GM23248 (cell line): ENCODE measurements around the gene ASH1L. TPM values are rescaled to one million over a fixed set of nuclear protein-coding genes. Genes with fewer than 3 reads are reported as not detected.
A peak's percentile ranks its signal among the peaks of the same experiment; 100 is the strongest.
"Not testable (repeated sequence)": the region's sequence is repeated elsewhere in the genome, so short reads cannot be mapped to it uniquely, and the experiment has no call there.

ENCODE experiments used
- DNase-seq: peaks from one replicate; pipeline ENCODE4 v3.0.0-alpha.2; 2015
- H2AFZ ChIP-seq: fragments of 200-600 bp; sonication (generic); 2 replicates; pipeline ENCODE4 v1.6.1; 2016; ENCODE audit warnings: antibody characterized with exemption
- H3F3A ChIP-seq: fragments of 200-600 bp; sonication (generic); 2 replicates; pipeline ENCODE4 v1.6.1; 2016; ENCODE audit warnings: mild to moderate bottlenecking, antibody characterized with exemption, mixed run types; ENCODE audit not compliant: insufficient read depth
- H3K27ac ChIP-seq: fragments of 200-600 bp; sonication (generic); 2 replicates; pipeline ENCODE4 v1.5.1; 2016; ENCODE audit warnings: mild to moderate bottlenecking
- H3K27me3 ChIP-seq: fragments of 200-600 bp; sonication (generic); replicated peaks from 2 replicates; pipeline ENCODE4 v1.6.1; 2016; ENCODE audit warnings: mild to moderate bottlenecking; ENCODE audit not compliant: insufficient read depth
- H3K36me3 ChIP-seq: fragments of 200-600 bp; sonication (generic); 2 replicates; pipeline ENCODE4 v1.6.1; 2016; ENCODE audit warnings: low read depth, mild to moderate bottlenecking
- H3K4me1 ChIP-seq: fragments of 200-600 bp; sonication (generic); 2 replicates; pipeline ENCODE4 v1.6.1; 2016; ENCODE audit warnings: mild to moderate bottlenecking; ENCODE audit not compliant: insufficient read depth
- H3K4me2 ChIP-seq: fragments of 200-600 bp; sonication (generic); one replicate; pipeline ENCODE4 v1.6.1; 2016; ENCODE audit warnings: mild to moderate bottlenecking; ENCODE audit not compliant: unreplicated experiment
- H3K4me3 ChIP-seq: fragments of 200-600 bp; sonication (generic); 2 replicates; pipeline ENCODE4 v1.5.1; 2016; ENCODE audit warnings: mild to moderate bottlenecking
- H3K79me2 ChIP-seq: fragments of 200-600 bp; sonication (generic); 2 replicates; pipeline ENCODE4 v1.6.1; 2016; ENCODE audit warnings: mild to moderate bottlenecking; ENCODE audit not compliant: insufficient read depth
- H3K9ac ChIP-seq: fragments of 200-600 bp; sonication (generic); 2 replicates; pipeline ENCODE4 v1.6.1; 2016; ENCODE audit warnings: mild to moderate bottlenecking
- H3K9me2 ChIP-seq: fragments of 200-600 bp; sonication (generic); 2 replicates; pipeline ENCODE4 v1.6.1; 2016; ENCODE audit warnings: mixed run types, mild to moderate bottlenecking, moderate library complexity; ENCODE audit not compliant: insufficient read depth
- H3K9me3 ChIP-seq: fragments of 200-600 bp; sonication (generic); one replicate; pipeline ENCODE4 v1.6.1; 2017; ENCODE audit warnings: low read depth
- H4K20me1 ChIP-seq: fragments of 200-600 bp; sonication (generic); 2 replicates; pipeline ENCODE4 v1.6.0; 2016; ENCODE audit not compliant: insufficient read depth
- EZH2 ChIP-seq: fragments of 200-600 bp; sonication (generic); IDR thresholded peaks from 2 replicates; pipeline ENCODE4 v1.6.1; 2018; ENCODE audit warnings: antibody characterized with exemption, mild to moderate bottlenecking; ENCODE audit not compliant: insufficient read depth, poor library complexity, severe bottlenecking
- EZH2phosphoT487 ChIP-seq: fragments of 200-600 bp; sonication (generic); IDR thresholded peaks from 2 replicates; pipeline ENCODE4 v1.6.1; 2018; ENCODE audit warnings: antibody characterized with exemption, moderate library complexity, mild to moderate bottlenecking, low read depth; ENCODE audit not compliant: insufficient read depth
- WGBS, 2 experiments: methylation state at CpG; one replicate each; pipeline ENCODE4 v1.1.6; 2015 to 2017; ENCODE audit warnings: low lambda C conversion rate in 2 of 2, low coverage in 1 of 2; ENCODE audit errors: missing lambda C conversion rate in 2 of 2; 5-methylcytosine and 5-hydroxymethylcytosine counted together
- in situ Hi-C: fragments of 300-500 bp; cut with MboI; formaldehyde crosslinking; loops from 2 replicates; pipeline ENCODE4 v1.15.0; 2020
- polyA plus RNA-seq: library from polyadenylated mRNA; unstranded; fragments of >200 nt; fragmentation: Nextera tagmentation; extraction: Ambion mirVana; gene quantifications from 2 replicates; pipeline ENCODE4 v1.2.1, GENCODE V29; 2016
- total RNA-seq: library from RNA; depleted of rRNA; stranded (reverse); fragments of >200 nt; shearing (Covaris generic); gene quantifications from 2 replicates; pipeline ENCODE4 v1.2.3, GENCODE V29; 2014

Gene ASH1L
- total and polyA plus RNA-seq, 2 experiments from 2014 or later = 15.2 to 18.2 TPM

GRCh38 chr1:155504207-155504606 is 58.4 kb downstream of the ASH1L start:
- Histone ChIP-seq H3K27me3 (no peaks in the 10 kb centered on the region), H3K4me2 (no peak overlapping the region), H2AFZ (no peak overlapping the region), H3K79me2 (peaks cover 100% of the 10 kb centered on the region), H3K9me3 (no peaks in the 10 kb centered on the region), H3K4me1 (peaks cover 4% of the 10 kb centered on the region; the same call in 1 of the 2 replicates), H3K4me3 (no peak overlapping the region), H3K9me2 (no peaks in the 10 kb centered on the region), H3K27ac (no peak overlapping the region), H3F3A (peaks cover 15% of the 10 kb centered on the region), H4K20me1 (peaks cover 11% of the 10 kb centered on the region), H3K36me3 (no peaks in the 10 kb centered on the region), H3K9ac (no peak overlapping the region)
- in situ Hi-C loops = no loop called here
- WGBS, 2 experiments = 60 to 67% methylated on average over 5 of the region's 5 CpGs
- TF ChIP-seq EZH2phosphoT487 (no peak), EZH2 (no peak)
- peak; percentile 53 for DNase-seq

DNA sequence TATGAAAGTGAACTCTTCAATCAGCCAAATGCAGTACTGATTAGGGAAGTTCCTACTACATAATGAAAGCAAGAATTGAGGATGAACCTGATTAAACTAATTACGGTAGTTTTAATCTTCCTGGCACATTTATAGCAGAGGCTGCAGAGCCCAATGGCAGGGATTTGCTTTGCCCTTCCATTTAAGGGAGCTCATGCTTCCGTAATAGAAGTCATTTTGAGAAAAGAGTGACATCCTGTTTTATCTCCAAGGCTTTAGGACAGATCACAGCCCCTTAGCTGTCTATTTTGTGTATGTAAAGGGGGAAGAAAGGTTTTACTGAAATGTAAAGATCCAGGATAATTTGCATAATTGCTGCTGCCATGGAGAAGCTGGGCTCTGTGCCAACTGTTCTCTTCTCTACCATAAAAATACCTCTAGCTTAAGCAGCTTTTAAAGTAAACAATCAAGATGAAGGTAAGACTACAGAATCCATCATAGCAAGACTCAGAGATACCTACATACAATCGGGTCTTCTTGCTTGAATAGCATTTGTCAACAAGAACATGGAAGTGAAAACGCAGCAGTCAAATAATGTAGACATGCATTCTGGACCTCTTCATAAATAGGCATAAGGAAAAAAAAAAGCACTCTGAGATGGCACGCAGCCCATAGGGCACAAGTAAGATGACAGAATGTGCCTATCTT is 62.5 kb downstream of the ASH1L start:
- Histone ChIP-seq H3K4me3 (no peak overlapping the region), H3K79me2 (peaks cover 100% of the 10 kb centered on the region), H3F3A (peaks cover 19% of the 10 kb centered on the region), H2AFZ (no peak overlapping the region), H3K9me2 (no peaks in the 10 kb centered on the region), H3K27ac (peak overlapping the region; percentile 37), H3K4me2 (peak overlapping the region; percentile 1), H4K20me1 (peaks cover 11% of the 10 kb centered on the region), H3K4me1 (peaks cover 8% of the 10 kb centered on the region), H3K27me3 (no peaks in the 10 kb centered on the region), H3K9ac (no peak overlapping the region), H3K9me3 (no peaks in the 10 kb centered on the region), H3K36me3 (no peaks in the 10 kb centered on the region)
- in situ Hi-C loops = no loop called here
- no peak for TF ChIP-seq EZH2
- no peak for TF ChIP-seq EZH2phosphoT487
- WGBS, 2 experiments = 77 to 84% methylated on average over 5 of the region's 5 CpGs
- peak; percentile 9 for DNase-seq

DNA sequence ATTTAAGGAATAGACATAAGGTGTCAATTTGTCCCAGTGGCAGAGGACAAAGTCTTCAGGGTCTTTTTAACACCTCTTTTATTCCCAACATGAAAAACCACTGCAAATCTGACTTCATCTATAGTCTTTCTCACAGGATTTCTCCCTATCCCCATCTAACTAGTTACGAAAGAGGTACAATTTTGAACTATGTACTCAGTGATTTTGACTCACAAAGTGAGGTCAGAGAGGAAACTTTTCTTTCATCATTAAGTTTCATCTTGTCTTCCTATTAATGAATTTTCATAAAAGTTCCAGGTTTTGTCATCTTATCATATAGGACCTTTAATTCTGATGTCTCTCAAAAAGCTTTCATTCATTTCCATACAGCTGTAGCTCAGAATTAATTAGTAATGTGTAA is 63.3 kb downstream of the ASH1L start:
- H4K20me1 ChIP-seq = peaks cover 7% of the 10 kb centered on the region
- no peak overlapping the region for H2AFZ ChIP-seq
- H3K4me3 ChIP-seq = no peak overlapping the region
- no peaks in the 10 kb centered on the region for H3K36me3 ChIP-seq
- peak overlapping the region; percentile 1 for H3K4me2 ChIP-seq
- peak; percentile 70 for DNase-seq
- H3K27ac ChIP-seq = peak overlapping the region; percentile 37
- in situ Hi-C loops = no loop called here
- H3K9me2 ChIP-seq = no peaks in the 10 kb centered on the region
- WGBS, 2 experiments = 85 to 95% methylated on average over 1 of the region's 1 CpG
- no peak for TF ChIP-seq EZH2
- no peak for TF ChIP-seq EZH2phosphoT487
- no peak overlapping the region for H3K9ac ChIP-seq
- peaks cover 8% of the 10 kb centered on the region for H3K4me1 ChIP-seq
- H3K27me3 ChIP-seq = no peaks in the 10 kb centered on the region
- H3K79me2 ChIP-seq = peaks cover 100% of the 10 kb centered on the region
- H3K9me3 ChIP-seq = no peaks in the 10 kb centered on the region
- H3F3A ChIP-seq = peaks cover 19% of the 10 kb centered on the region

GRCh38 chr1:155493595-155493994 is 69.0 kb downstream of the ASH1L start:
- H3K9me3 ChIP-seq, H3K4me1 ChIP-seq, H3K27me3 ChIP-seq, H3K27ac ChIP-seq, H4K20me1 ChIP-seq, in situ Hi-C loops, H3K36me3 ChIP-seq, H3K4me2 ChIP-seq, H3K4me3 ChIP-seq, H2AFZ ChIP-seq, H3K9ac ChIP-seq, DNase-seq, H3F3A ChIP-seq, H3K9me2 ChIP-seq: not testable (repeated sequence)
- WGBS, 2 experiments = 64 to 74% methylated on average over 4 of the region's 4 CpGs
- H3K79me2 ChIP-seq = peaks cover 100% of the 10 kb centered on the region

DNA sequence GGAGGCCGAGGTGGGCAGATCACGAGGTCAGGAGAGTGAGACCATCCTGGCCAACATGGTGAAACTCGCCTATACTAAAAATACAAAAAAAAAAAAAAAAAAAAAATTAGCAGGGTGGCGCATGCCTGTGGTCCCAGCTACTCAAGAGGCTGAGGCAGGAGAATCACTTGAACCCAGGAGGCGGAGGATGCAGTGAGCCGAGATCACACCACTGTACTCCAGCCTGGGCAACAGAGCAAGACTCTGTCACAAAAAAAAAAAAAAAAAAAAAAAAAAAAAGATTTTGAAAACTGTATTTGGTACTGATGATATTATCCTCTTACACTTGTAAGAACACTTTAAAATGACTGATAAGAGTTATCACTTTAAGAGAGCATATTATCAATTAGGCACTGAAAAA is 74.2 kb downstream of the ASH1L start:
- H3K9me2 ChIP-seq, H3K4me2 ChIP-seq, H3K4me3 ChIP-seq, H3K4me1 ChIP-seq, H2AFZ ChIP-seq, H3K9me3 ChIP-seq, H3F3A ChIP-seq, H3K9ac ChIP-seq, H3K36me3 ChIP-seq, DNase-seq, H3K27me3 ChIP-seq, in situ Hi-C loops, H4K20me1 ChIP-seq, H3K27ac ChIP-seq: not testable (repeated sequence)
- peaks cover 99% of the 10 kb centered on the region for H3K79me2 ChIP-seq
- WGBS, 2 experiments = 94 to 100% methylated on average over 5 to 6 of the region's 6 CpGs
